PC-3 (cell line): ENCODE results near the gene MAPK13.

Experiments used
- CTCF ChIP-seq: fragments of 300-600 bp; sonication (generic); conservative IDR thresholded peaks from 2 replicates; pipeline ENCODE4 v1.5.1; 2017; ENCODE audit warnings: antibody characterized with exemption, low read depth, mild to moderate bottlenecking, low read length
- EZH2phosphoT487 ChIP-seq: fragments of 300-600 bp; sonication (generic); IDR thresholded peaks from 2 replicates; pipeline ENCODE4 v1.6.1; 2018; ENCODE audit warnings: mild to moderate bottlenecking, antibody characterized with exemption, low read length, borderline replicate concordance

- TF ChIP-seq CTCF (no peak), EZH2phosphoT487 (no peak)
These were observed 41.3 kb downstream of the MAPK13 start for GRCh38 chr6:36171573-36171972.
